Fibroblast of lung (primary cell): ENCODE data around the gene PDE4B. TPM values are rescaled to one million over a fixed set of nuclear protein-coding genes. Genes with fewer than 3 reads are reported as not detected.
"Not testable (repeated sequence)": the region's sequence is repeated elsewhere in the genome, so short reads cannot be mapped to it uniquely, and the experiment has no call there.

Source experiments
- DNase-seq, 2 donors: peaks; one replicate each; pipeline versions ENCODE4 v3.0.0 to v3.0.0-alpha.2; 2010; ENCODE audit warnings: low read depth in 2 of 2
- H2AFZ ChIP-seq: 2 replicates; pipeline ENCODE4 v1.5.1; 2012; ENCODE audit warnings: low read length, control low read depth, inconsistent platforms
- H3K27ac ChIP-seq: 2 replicates; pipeline ENCODE4 v1.5.1; 2011; ENCODE audit warnings: low read length, control low read depth; ENCODE audit not compliant: insufficient read depth
- H3K27me3 ChIP-seq: 2 replicates; pipeline ENCODE4 v1.5.1; 2011; ENCODE audit warnings: mild to moderate bottlenecking, low read length; ENCODE audit not compliant: control insufficient read depth, insufficient read depth
- H3K36me3 ChIP-seq: 2 replicates; pipeline ENCODE4 v1.5.1; 2011; ENCODE audit warnings: low read length; ENCODE audit not compliant: control insufficient read depth, insufficient read depth
- H3K4me1 ChIP-seq: 2 replicates; pipeline ENCODE4 v1.5.1; 2011; ENCODE audit warnings: low read length; ENCODE audit not compliant: control insufficient read depth, insufficient read depth; ENCODE audit errors: extremely low read depth
- H3K4me2 ChIP-seq: 2 replicates; pipeline ENCODE4 v1.5.1; 2011; ENCODE audit warnings: low read length, control low read depth; ENCODE audit not compliant: insufficient read depth; ENCODE audit errors: extremely low read depth
- H3K4me3 ChIP-seq, 4 experiments: fragments of 200-600 bp in 1 of 4; sonication (generic) in 1 of 4; replicated peaks in 1 of 4; 2 replicates each; pipeline ENCODE4 v1.5.1; 2011 to 2016; ENCODE audit warnings: low read length in 4 of 4, low read depth in 3 of 4, mild to moderate bottlenecking in 3 of 4, control low read depth in 2 of 4, inconsistent platforms in 1 of 4, mixed read lengths in 1 of 4; ENCODE audit not compliant: insufficient read depth in 1 of 4; ENCODE audit errors: control extremely low read depth in 1 of 4
- H3K79me2 ChIP-seq: 2 replicates; pipeline ENCODE4 v1.5.1; 2012; ENCODE audit warnings: mild to moderate bottlenecking, low read length, inconsistent platforms; ENCODE audit not compliant: control insufficient read depth, insufficient read depth
- H3K9ac ChIP-seq: 2 replicates; pipeline ENCODE4 v1.5.1; 2011; ENCODE audit warnings: mild to moderate bottlenecking, low read length, control low read depth; ENCODE audit not compliant: insufficient read depth
- H3K9me3 ChIP-seq: 2 replicates; pipeline ENCODE4 v1.5.1; 2012; ENCODE audit warnings: low read depth, low read length; ENCODE audit not compliant: control insufficient read depth, insufficient read depth
- H4K20me1 ChIP-seq: 2 replicates; pipeline ENCODE4 v1.5.1; 2011; ENCODE audit warnings: low read length; ENCODE audit not compliant: control insufficient read depth, insufficient read depth; ENCODE audit errors: extremely low read depth
- CTCF ChIP-seq, 2 donors: IDR thresholded peaks in 1 of 2; conservative IDR thresholded peaks in 1 of 2; 1 replicate in 1 of 2; 2 replicates in 1 of 2; pipeline ENCODE4 v1.5.1; 2011 to 2012; ENCODE audit warnings: low read length in 2 of 2, control low read depth in 1 of 2, inconsistent platforms in 1 of 2, low read depth in 1 of 2, mild to moderate bottlenecking in 1 of 2
- EZH2 ChIP-seq: IDR thresholded peaks from 2 replicates; pipeline ENCODE4 v1.5.1; 2012; ENCODE audit warnings: low read length, control low read depth, mild to moderate bottlenecking; ENCODE audit errors: missing control alignments
- polyA plus RNA-seq, 2 donors: library from polyadenylated mRNA; depleted of rRNA in 1 of 2; stranded (reverse) in 1 of 2; unstranded in 1 of 2; fragments of >200 nt; gene quantifications; 2 replicates each; pipeline ENCODE4 v1.2.1, GENCODE V29; 2011 to 2012; ENCODE audit warnings: missing spikeins in 1 of 2
- total RNA-seq: library from RNA; depleted of rRNA; stranded (reverse); fragments of >200 nt; gene quantifications from 2 replicates; pipeline ENCODE4 v1.2.1, GENCODE V29; 2014

The PDE4B gene
- total and polyA plus RNA-seq, 2 donors (not counting 1 experiment from before 2014, with no cell fraction given): 3.7 to 19.8 TPM

- Histone ChIP-seq H3K9me3 (no peaks in the 10 kb centered on the region), H3K4me2 (no peak overlapping the region), H3K79me2 (no peaks in the 10 kb centered on the region), H2AFZ (no peak overlapping the region), H4K20me1 (no peaks in the 10 kb centered on the region), H3K9ac (no peak overlapping the region), H3K4me1 (no peaks in the 10 kb centered on the region), H3K27me3 (no peaks in the 10 kb centered on the region), H3K4me3 (no peak overlapping the region), H3K27ac (no peak overlapping the region), H3K36me3 (no peaks in the 10 kb centered on the region)
- no peak for DNase-seq
- TF ChIP-seq EZH2: no peak
- TF ChIP-seq CTCF (conservative IDR thresholded peaks at IDR 0.05 in 1 of 2, IDR thresholded peaks at IDR 0.05 in 1 of 2; ENCODE audit: low read depth in 1 of 2, low read length in 2 of 2): no peak
Measured at GRCh38 chr1:66050123-66050522, 257.4 kb downstream of the PDE4B start.

- Histone ChIP-seq H3K4me1 (no peaks in the 10 kb centered on the region), H3K4me2 (no peak overlapping the region), H3K79me2 (no peaks in the 10 kb centered on the region), H4K20me1 (no peaks in the 10 kb centered on the region), H3K9me3 (no peaks in the 10 kb centered on the region), H3K27ac (no peak overlapping the region), H3K4me3 (no peak overlapping the region), H3K9ac (no peak overlapping the region), H2AFZ (no peak overlapping the region), H3K27me3 (no peaks in the 10 kb centered on the region), H3K36me3 (no peaks in the 10 kb centered on the region)
- no peak for DNase-seq
- no peak for TF ChIP-seq CTCF (conservative IDR thresholded peaks at IDR 0.05 in 1 of 2, IDR thresholded peaks at IDR 0.05 in 1 of 2; ENCODE audit: low read depth in 1 of 2, low read length in 2 of 2)
- no peak for TF ChIP-seq EZH2
Measured at GRCh38 chr1:66050633-66051032, 257.9 kb downstream of the PDE4B start.

GRCh38 chr1:66055092-66055491 lies 262.4 kb downstream of the PDE4B start:
- Histone ChIP-seq H3K4me3 (no peak overlapping the region), H3K9me3 (no peaks in the 10 kb centered on the region), H3K36me3 (no peaks in the 10 kb centered on the region), H2AFZ (no peak overlapping the region), H3K4me2 (no peak overlapping the region), H3K79me2 (no peaks in the 10 kb centered on the region), H3K27ac (no peak overlapping the region), H3K27me3 (no peaks in the 10 kb centered on the region), H3K9ac (no peak overlapping the region), H4K20me1 (no peaks in the 10 kb centered on the region), H3K4me1 (no peaks in the 10 kb centered on the region)
- TF ChIP-seq CTCF (conservative IDR thresholded peaks at IDR 0.05 in 1 of 2, IDR thresholded peaks at IDR 0.05 in 1 of 2; ENCODE audit: low read depth in 1 of 2, low read length in 2 of 2) (no peak), EZH2 (no peak)
- no peak for DNase-seq

GRCh38 chr1:66057448-66057847 lies 264.8 kb downstream of the PDE4B start:
- H2AFZ ChIP-seq, H3K79me2 ChIP-seq, H3K36me3 ChIP-seq, H3K27me3 ChIP-seq, H3K4me1 ChIP-seq, H3K4me3 ChIP-seq, H3K4me2 ChIP-seq, H3K9me3 ChIP-seq, H3K9ac ChIP-seq, H3K27ac ChIP-seq, H4K20me1 ChIP-seq, DNase-seq: not testable (repeated sequence)
